SU-DHL-6 (cell line): ENCODE data around the gene ST3GAL5.

Experiments used
- H2AFZ ChIP-seq: fragments of 200-600 bp; sonication (generic); 2 replicates; pipeline ENCODE4 v1.6.1; 2014; ENCODE audit warnings: low read depth, mild to moderate bottlenecking, moderate library complexity, mixed read lengths, antibody characterized with exemption, low read length; ENCODE audit not compliant: severe bottlenecking
- H3F3A ChIP-seq: fragments of 200-600 bp; shearing (Covaris generic); 2 replicates; pipeline ENCODE4 v1.6.0; 2016; ENCODE audit warnings: antibody characterized with exemption, mild to moderate bottlenecking; ENCODE audit not compliant: insufficient read depth
- H3K27ac ChIP-seq: fragments of 200-600 bp; sonication (generic); 2 replicates; pipeline ENCODE4 v1.5.1; 2016; ENCODE audit warnings: low read depth, mild to moderate bottlenecking, low read length, moderate library complexity, mixed read lengths
- H3K27me3 ChIP-seq: fragments of 200-600 bp; sonication (generic), shearing (Covaris generic); 2 replicates; pipeline ENCODE4 v1.6.0; 2014; ENCODE audit warnings: mild to moderate bottlenecking, low read length
- H3K36me3 ChIP-seq: fragments of 200-600 bp; sonication (generic); 2 replicates; pipeline ENCODE4 v1.6.1; 2014; ENCODE audit warnings: mild to moderate bottlenecking, low read length, mixed read lengths
- H3K4me2 ChIP-seq: fragments of 300-600, 200-600 bp; shearing (Covaris generic), sonication (generic); 2 replicates; pipeline ENCODE4 v1.6.0; 2014; ENCODE audit warnings: low read length, low read depth, mild to moderate bottlenecking; ENCODE audit not compliant: poor library complexity, severe bottlenecking
- H3K4me3 ChIP-seq: fragments of 200-600 bp; sonication (generic); 2 replicates; pipeline ENCODE4 v1.5.1; 2014; ENCODE audit warnings: antibody characterized with exemption, low read length, mild to moderate bottlenecking, mixed read lengths; ENCODE audit not compliant: insufficient read depth, poor library complexity, severe bottlenecking
- H3K79me2 ChIP-seq: fragments of 200-600 bp; sonication (generic); 2 replicates; pipeline ENCODE4 v1.6.1; 2014; ENCODE audit warnings: mild to moderate bottlenecking, low read length, moderate library complexity; ENCODE audit not compliant: insufficient read depth
- H3K9ac ChIP-seq: fragments of 200-600 bp; sonication (generic); 2 replicates; pipeline ENCODE4 v1.7.0; 2014; ENCODE audit warnings: mild to moderate bottlenecking, low read length
- H3K9me2 ChIP-seq: fragments of 200-600 bp; sonication (generic); replicated peaks from 2 replicates; pipeline ENCODE4 v1.6.1; 2014; ENCODE audit warnings: low read length; ENCODE audit not compliant: insufficient read depth
- H3K9me3 ChIP-seq: fragments of 200-600 bp; sonication (generic); 2 replicates; pipeline ENCODE4 v1.6.1; 2014; ENCODE audit warnings: low read length, mixed read lengths; ENCODE audit not compliant: insufficient read depth
- H4K20me1 ChIP-seq: fragments of 200-600 bp; sonication (generic); 2 replicates; pipeline ENCODE4 v1.6.1; 2014; ENCODE audit warnings: low read depth, mild to moderate bottlenecking, antibody characterized with exemption, low read length, moderate library complexity, mixed read lengths
- EZH2phosphoT487 ChIP-seq: fragments of 200-600 bp; sonication (generic), shearing (Covaris generic); conservative IDR thresholded peaks from 2 replicates; pipeline ENCODE4 v1.6.1; 2018; ENCODE audit warnings: mild to moderate bottlenecking, antibody characterized with exemption, low read length, moderate library complexity, mixed read lengths
- TF ChIP-seq, protein P1 (sequence below): fragments of 200-600 bp; sonication (generic); IDR thresholded peaks from one replicate; pipeline ENCODE4 v1.5.1; 2017; ENCODE audit warnings: antibody characterized with exemption, mild to moderate bottlenecking, low read length, moderate library complexity; ENCODE audit not compliant: insufficient read depth, poor library complexity, severe bottlenecking

ST3GAL5 gene

DNA sequence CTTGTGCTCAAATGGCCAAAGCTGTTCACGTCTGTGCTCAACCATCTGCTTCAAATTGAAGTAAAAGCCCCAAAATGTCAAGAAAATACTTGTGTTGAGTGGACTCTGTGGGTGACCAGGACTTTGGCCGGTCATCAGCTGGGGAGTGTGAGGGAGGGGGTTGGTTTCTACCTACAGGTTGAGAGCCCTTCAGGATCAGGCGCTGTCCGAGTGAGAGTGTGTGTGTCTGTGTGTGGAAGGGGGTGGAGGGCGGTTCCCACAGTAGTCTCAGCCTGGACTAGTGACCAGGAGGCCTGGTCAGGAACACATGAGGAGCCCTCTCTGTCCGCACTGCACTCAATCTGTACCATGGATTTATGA lies 100.8 kb downstream of the ST3GAL5 start:
- Histone ChIP-seq H3K9ac (no peak overlapping the region), H3K36me3 (no peaks in the 10 kb centered on the region), H3K27me3 (no peaks in the 10 kb centered on the region), H3K4me2 (no peak overlapping the region), H3K27ac (no peak overlapping the region), H2AFZ (no peak overlapping the region), H4K20me1 (no peaks in the 10 kb centered on the region), H3K4me3 (no peak overlapping the region), H3K9me3 (no peaks in the 10 kb centered on the region), H3K79me2 (no peaks in the 10 kb centered on the region), H3K9me2 (no peaks in the 10 kb centered on the region), H3F3A (no peaks in the 10 kb centered on the region)
- TF ChIP-seq, protein P1, sequence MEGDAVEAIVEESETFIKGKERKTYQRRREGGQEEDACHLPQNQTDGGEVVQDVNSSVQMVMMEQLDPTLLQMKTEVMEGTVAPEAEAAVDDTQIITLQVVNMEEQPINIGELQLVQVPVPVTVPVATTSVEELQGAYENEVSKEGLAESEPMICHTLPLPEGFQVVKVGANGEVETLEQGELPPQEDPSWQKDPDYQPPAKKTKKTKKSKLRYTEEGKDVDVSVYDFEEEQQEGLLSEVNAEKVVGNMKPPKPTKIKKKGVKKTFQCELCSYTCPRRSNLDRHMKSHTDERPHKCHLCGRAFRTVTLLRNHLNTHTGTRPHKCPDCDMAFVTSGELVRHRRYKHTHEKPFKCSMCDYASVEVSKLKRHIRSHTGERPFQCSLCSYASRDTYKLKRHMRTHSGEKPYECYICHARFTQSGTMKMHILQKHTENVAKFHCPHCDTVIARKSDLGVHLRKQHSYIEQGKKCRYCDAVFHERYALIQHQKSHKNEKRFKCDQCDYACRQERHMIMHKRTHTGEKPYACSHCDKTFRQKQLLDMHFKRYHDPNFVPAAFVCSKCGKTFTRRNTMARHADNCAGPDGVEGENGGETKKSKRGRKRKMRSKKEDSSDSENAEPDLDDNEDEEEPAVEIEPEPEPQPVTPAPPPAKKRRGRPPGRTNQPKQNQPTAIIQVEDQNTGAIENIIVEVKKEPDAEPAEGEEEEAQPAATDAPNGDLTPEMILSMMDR, result no peak
- no peak for TF ChIP-seq EZH2phosphoT487

DNA sequence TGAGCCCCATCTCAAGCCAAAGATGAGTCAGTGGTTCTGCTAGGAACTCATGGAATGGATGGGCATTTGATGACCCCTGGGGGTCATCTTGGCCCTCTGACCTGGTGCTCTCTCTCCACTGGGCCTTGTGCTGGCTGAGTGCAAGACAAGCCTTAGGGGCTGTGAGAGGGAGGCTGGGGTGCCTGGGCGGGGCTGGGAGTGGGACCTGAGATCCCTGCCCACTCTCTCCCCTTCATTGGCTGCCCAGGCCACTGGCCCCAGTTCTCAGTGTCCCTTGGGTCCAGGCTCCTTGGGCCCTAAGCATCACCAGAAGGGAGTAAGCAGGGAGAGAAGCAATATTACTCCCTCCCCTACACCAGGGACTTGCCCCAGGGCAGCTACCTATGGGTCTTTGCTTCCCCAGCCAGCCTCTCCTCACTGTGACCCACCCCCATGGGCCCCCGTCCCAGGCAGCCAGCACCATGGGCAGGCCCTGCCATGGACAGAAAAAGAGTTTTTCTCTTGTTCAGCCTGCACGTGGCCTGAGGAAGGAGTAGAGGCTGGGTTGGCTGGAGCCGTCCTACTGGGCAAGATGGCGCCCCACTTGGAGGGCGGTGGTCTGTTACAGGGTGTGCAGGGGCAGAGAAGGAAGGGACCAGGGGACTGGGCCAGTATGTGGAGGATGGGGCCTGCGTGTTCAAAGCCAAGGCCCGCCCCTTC lies 101.4 kb downstream of the ST3GAL5 start:
- Histone ChIP-seq H4K20me1 (no peaks in the 10 kb centered on the region), H3K9me2 (no peaks in the 10 kb centered on the region), H3K9ac (no peak overlapping the region), H3F3A (no peaks in the 10 kb centered on the region), H3K36me3 (no peaks in the 10 kb centered on the region), H3K4me2 (no peak overlapping the region), H2AFZ (no peak overlapping the region), H3K79me2 (no peaks in the 10 kb centered on the region), H3K4me3 (no peak overlapping the region), H3K27ac (no peak overlapping the region), H3K27me3 (no peaks in the 10 kb centered on the region), H3K9me3 (no peaks in the 10 kb centered on the region)
- TF ChIP-seq, protein P1, result no peak
- no peak for TF ChIP-seq EZH2phosphoT487
